Hippocampal formation (tissue), 2 donors: ENCODE results near the gene BCL11B.
"Not testable (repeated sequence)": the region's sequence is repeated elsewhere in the genome, so short reads cannot be mapped to it uniquely, and the experiment has no call there.

Source experiments
- DNase-seq, 2 donors: peaks; one replicate each; lab custom pipeline; 2025; lab: John Stamatoyannopoulos, UW

Gene BCL11B

DNA sequence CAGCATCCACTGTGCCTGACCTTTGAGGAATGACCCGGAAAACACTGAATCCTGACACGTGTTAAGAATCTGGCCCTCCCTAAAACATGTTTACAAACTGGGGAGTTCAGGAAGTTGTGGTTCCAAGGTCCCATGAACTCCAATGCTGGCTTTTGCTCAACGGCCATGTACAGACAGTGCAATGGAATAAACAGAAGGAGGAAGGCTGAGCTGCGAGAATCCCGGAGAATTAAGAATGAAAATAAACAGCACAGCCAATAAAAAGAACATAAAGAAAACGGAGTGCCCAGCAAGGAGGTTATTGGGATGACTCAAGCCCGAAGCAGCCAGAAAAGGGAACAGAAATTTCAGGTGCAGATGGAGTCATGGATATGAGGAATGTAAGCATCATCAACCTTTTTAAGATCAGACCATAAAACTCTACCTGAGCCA, 32.3 kb downstream of the BCL11B start:
- no peak for DNase-seq

DNA sequence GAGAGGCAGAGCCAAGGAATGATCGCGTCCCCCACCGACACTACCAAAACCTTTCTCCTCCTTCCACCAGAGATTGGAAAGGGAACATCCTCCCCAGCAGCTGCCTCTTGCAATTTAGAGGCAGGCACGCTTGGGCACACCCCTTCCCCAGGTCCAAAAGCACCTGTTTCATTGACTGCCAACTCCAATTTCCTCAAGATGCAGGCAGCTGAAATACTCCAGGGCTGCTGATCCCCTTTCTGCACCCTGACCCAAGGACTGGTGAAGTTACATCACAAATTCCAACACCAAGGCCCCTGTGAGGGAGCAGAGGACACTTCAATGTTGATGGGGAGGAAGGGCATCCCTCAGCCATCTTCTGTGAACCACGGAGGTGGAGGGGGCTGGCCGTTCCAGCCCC, 33.8 kb downstream of the BCL11B start:
- DNase-seq = no peak

DNA sequence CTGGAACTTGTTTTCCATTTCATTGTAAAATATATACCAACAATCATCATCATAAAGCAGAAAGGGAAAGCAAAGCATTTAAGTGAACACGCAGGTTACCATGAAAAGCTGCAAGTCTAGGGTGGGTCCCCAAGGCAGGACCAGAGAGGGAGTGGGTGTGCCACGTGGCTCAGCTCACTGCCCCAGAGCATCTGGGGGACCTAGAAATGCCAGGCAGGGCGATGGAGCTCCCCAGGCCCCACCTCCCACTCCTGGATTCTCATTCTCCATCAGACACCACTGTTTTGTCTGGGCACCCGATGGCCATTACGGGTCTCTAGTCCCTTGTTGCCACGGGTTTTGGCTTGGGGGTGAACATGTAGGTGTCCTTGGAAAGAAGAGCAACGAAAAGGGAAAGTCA, 34.7 kb downstream of the BCL11B start:
- DNase-seq = no peak

DNA sequence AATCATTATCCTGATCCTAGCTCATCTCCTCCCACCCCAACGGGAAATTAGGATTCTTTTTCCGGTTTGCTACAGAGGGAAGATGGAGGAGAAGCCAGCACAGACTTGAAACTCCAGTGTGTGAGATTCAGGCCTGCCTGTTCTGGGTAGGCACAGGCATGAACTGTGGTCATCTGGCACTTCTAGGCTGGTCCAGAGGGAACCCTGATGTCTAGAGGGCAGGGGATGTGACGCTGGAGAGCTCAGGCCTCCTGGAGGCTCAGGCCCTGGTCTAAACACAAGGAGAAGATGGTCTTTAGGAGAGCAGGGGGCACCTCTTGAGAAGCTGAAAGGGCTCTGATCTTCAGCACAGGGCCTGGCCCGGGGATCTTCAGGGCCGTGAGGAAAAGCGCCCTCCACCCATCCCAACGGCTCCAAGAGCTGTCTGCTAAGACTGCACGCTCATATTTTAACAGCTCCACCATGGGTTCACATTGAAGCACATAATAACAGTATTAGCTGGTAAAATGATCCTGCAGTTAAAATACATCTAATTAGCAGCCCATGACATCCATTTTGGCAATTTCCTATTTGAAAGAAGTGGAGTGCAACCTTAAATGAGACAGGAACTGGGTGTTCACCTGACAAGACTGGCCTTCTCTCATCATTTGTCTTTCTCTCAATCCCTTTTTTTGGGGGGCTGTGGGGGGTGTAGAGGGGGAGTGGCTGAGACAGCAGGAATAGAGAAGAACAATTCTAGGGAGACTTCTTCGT, 35.4 kb downstream of the BCL11B start:
- DNase-seq = no peak

DNA sequence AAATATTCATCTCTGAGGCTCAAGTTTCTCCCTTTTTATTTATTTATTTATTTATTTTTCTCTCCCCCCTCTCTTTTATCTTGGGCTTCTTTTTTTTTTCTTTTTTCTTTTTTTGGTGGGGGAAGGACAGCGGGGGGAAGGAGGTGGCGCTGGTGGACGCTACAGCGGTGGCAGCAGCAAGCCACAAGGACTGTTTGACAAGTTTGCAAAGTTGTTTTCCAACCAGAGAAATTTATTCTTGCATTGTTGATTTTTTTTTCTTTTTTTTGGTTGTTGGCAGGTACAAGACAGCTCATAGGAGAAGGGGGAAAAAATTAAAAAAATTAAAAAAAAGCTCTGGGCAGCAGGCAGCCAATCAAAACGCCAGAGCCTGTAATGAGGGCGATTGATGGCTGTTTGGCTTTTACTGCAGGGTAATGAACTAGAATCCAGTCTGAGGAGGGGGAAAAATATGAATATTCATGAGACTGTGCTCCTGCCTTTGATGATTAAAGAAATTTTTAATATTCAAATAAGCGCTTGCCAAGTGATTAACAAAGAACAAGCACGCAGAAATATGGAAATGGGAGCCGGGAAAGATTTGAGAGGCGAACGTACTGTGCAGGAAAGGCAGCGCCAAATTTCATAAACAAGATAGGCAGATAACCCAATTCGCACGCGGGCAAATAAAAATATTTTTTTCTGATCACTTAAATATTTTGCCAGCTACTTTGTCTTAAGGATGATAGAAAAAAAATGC, 36.2 kb downstream of the BCL11B start:
- no peak for DNase-seq

DNA sequence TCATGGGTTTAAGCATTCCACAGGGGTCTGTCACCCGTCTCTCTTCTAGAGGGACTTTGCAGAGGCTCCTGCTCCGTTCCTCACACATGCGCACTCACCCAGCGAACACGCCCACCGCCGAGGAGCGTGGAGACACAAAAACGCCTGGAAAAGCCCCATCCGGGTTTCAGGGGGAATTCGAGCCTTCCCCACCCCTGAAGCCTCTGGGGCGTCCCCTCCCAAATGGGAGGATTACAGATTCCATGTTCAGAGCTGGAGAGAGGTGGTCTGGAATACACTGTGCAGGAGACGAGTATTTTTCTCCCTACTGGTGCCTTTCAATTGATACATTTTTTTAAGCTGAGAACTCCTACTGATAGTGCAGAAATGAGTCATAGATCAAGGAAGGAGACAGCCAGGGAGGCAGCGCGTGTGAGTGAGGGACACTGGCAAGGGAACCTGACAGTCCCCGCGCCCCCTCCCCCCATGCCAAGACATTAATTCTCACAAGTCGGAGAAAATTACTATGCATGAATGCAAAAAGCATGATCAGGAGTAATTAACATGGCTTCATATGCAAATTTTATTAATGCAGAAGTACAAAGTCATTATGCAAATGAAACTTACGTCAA, 36.9 kb downstream of the BCL11B start:
- no peak for DNase-seq

DNA sequence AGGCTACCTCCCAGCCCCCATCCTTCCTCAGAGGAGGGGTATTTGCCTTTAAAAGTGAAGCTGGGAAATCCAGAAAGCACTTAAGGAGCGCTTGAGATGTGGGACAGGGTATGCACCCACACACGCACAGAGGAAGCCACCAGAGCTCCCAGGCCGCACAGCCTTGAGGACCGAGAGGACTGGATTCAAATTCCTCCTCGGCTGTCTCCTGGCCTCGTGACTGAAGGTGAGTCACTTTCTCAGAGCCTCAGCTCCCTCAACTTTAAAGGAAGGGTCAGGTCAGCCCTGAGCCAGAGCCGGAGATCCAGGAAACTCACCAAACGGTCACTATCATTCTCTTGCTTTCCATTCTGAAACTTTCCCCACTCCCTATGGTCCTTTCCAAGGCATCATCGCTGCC, 37.6 kb downstream of the BCL11B start:
- DNase-seq = no peak

DNA sequence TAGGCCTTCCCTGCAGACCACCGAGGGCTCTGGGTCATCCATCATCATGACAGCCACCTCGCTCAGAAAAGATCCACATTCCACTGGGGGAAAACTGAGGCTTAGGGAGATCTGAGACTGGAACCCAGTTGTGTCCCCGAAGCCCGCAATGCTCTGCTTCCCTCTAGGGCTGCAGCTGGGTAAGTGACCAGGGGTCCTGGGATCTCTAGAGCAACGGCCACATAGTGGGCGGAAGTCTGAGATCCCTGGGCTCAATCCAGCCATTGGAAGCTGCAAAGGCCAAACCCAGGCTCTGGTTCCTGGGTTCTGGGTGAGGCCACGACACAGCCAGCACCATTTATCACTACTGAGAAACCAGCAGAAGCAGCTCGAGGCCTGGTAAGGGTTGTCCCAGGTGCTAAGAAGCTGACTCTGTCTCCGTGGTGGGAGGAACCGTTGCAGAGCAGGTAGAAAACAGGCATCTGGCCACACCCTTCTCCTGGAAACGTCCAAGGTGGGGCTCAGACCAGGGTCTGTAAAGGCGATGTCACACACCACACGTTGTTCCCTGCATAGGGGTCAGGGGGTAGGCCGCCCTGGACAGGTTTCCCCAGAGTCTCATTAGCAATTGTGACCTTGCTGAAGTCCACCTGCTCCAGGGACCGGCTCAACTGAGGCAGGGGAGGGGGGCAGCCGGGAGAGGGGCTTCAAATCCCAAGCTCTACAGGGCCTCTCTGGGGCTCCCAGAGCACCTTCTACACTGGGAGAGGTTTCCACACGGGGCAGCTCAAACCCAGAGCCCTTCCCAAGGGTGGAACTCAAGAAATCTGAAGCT, 38.6 kb downstream of the BCL11B start:
- DNase-seq = no peak

DNA sequence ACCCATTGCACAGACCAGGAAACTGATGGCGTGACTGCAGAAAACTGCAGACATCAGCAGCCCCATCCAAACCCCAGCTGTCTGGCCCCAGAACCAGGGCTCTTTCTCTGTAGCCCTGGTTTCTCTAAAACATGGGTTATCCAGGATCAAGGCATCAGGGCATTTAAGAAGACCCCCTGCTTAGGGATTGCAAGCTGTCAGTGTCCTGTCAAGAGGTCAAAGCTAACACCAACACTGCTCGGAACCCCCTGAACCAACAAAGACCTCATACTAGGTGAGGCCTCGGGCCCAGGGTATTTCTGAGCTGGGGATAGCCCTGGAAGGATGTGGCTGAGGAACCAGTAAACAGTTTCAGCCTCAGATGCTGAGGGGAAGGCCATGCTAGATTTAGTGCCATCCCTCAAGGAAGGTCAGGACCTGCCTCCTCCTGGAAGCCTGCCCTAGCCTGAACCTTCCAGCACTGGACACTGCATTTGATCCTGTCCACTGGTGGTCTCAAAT, 39.2 kb downstream of the BCL11B start:
- DNase-seq = no peak

DNA sequence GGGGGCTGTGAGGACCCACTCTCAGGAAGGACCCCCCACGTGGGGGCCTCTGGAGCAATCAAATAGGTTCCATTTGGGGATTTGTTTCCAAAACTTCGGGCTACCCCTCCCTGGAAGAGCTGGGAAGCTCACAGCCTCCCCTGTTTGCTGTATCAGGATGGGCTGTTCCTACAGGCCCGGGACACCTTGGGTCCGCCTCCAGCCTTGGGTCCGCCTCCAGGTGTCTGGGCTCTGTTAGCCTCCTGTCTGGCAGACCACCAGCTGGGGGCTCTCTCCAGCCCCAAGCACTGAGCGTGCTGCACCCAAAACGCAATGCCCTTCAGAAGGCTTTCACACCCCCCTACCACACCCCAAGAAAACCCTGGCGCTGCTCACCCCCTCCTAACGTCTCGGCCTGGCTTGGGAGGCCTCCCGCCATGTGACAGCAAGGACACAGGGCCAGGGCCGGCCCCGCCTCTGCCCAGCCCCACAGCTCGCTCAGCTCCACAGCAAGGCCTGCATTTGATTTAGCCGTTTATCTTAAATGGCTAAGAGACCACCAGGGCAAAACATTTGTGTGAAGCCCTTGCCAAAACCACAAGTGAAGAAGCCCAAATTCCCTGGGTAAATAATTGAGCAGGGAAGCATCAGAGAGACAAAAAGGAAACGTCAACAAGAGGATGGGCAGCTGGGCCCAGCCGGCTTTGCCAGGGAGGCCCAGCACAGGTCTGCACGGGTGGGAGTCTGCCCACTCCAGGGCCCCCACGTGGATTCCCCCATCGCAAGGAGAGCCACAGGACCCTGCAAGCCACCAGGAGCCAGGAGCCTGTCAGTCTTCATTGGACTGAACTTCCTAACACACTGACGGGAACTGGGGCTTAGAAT, 39.9 kb downstream of the BCL11B start:
- DNase-seq = no peak

DNA sequence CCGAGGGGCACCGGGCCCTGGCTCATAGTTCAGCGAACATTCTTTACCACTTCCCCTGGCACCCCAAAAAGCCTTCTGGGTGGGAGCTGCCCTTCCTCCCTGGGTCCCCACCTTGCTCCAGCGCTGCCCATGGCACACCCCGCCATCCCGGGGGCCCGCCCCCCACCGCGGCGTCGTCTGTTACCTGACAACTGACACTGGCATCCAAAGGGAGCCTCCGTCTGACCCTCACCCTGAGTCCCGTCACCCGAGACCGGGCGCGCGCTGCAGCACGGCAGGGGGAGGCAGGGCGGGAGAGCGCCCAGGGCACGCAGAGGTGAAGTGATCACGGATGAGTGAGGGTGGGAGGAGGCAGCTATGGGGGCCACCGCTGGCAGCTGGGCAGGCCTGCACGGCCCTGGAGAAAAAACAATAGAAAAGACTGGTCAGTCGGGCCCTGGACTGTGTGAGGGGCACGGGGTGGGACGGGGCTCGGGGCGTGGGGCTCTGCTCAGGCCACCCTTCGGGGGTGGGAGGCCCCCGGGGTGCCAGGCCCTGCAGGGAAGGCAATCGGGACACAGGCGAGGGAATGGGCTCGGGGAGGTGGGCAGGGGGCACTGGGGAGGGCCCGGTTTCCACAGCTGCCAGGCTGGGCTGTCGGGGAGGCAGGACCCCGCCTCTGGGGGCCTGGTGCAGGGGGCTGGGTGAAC, 40.7 kb downstream of the BCL11B start:
- no peak for DNase-seq

DNA sequence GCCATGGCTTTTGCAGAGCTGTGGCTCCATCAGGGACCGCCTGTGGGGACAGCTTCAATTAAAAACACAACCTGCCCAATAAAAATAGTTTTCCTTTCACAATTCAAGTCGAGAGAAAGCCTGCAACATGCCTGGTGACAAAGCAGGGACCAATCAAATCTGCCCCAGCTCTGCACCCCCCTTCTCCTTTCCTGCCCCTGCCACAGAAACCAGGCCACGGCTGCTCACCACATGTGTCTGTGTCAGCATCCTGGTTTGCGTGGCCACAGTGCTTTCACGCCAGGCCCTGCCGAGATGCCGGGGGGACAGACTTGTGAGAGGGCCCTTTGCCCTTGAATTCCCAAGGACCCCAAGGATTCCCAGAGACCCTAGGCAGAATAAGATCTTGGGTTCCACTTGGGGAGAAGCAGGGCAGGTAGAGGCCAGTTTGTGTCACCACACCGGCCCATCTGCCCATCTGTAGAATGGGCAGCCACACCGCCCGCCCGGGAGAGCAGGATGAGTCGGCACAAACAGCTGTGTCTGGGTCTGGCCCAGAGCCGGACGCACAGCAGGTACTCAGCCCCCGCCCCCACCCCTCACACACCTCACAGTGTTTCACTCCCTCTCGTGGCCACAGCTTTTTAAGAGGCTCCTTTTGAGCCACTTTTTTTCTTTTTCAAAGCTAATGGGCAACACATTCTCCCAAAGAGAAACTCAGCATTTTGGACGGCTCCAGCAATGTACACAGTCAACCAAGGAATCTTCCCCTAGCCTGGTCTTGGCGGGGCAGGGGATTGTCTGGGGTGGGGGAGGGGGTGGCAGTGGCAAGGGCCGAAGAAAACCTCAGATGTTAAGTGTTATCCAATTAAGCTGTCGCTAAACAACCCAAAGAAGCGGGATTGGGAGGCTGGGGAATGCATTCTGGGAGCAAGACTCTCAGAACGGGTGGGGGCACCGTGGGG, 41.5 kb downstream of the BCL11B start:
- no peak for DNase-seq

DNA sequence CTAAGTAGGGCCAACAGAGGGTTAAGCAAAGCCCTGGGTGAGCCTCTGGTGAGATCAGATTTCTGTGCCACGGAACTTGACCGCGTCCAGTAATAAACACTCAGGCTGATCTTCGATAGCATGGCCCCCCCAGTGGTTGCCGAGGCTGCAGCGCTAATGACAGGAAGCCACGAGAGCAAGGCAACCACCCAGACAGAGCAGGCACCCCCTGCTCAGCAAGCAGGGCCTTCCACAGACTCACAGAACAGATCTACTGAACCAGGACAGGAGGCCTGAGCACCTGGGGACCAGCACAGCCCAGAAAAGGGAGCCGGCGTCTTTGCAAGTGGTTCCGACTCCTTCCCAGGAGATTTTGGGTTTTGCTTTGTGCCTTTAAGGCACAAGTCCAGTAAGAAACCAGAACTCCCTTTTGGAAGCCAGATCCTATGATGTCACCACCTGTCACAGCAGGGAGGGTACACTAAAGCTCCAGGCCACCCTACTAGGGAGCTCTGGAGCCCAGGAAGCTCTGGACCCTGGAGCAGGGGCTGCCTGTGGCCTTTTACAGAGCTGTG, 42.3 kb downstream of the BCL11B start:
- no peak for DNase-seq

DNA sequence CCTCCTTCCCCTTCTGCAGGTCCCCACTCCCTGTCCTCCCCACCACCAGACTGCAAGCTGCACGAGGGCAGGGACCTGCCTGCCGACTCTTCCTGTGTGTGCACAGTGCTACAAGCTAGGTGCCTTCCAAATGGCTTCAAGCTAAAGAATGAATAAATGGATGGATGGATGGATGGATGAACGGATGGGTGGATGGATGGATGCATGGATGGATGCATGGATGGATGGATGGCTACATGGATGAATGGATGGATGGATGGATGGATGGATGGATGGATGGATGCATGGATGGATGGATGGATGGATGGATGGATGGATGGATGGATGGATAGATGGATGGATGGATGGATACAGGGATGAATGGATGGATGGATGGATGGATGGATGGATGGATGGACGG, 43.2 kb downstream of the BCL11B start:
- not testable (repeated sequence) for DNase-seq

DNA sequence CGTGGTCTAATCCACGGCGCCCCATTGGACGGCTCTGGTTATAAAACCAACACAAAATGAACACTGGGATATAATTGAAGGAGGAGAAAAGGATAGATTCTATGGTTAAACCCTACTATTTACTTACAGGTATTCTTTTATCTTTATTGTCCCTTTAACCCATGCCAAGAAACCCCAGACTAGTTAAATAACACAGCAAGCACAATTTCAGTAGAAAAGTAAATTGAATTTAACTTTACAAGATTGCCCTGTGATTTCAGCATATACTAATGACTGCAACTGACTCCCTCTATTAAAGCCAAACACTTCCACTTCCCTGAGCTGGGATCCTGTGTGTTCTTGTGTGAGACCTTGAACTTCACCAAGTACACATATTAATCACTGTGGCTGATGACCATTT, 45.3 kb downstream of the BCL11B start:
- DNase-seq = no peak

DNA sequence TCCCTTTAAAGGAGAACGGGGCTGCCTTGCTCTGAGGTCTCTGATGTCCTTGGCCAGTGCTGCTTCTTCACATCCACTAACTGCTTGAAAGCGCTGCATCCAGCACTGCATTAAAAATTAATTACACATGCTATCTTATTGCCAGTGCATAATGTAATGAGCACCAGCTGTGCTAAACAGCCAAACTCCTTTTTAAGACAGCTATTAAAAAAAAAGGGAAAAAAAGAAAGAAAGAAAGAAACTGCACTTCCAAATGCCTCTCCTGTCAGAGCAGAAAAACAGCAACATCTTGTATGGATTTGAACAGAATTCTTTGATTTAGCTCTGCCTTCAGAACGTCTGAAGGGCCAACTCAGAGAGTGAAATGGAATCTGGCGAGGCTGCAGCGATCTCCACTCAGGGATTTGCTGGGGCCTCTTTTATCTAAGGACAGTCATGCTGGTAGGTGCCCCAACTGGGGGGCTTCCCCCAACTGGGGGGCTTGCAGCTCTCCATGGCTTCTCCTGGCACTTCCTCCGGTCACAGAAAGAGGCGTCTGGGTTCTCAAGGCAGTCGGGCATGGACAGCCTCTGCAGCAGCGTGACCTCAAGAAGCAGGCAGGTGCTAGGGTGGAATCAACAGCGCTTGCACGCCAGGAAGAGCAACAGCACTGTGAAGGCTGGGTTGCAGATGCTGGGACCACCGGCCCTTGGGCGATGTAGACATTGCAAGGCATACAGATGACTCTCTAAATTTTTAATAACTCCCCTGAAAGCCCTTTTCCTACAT, 46.4 kb downstream of the BCL11B start:
- DNase-seq = no peak

DNA sequence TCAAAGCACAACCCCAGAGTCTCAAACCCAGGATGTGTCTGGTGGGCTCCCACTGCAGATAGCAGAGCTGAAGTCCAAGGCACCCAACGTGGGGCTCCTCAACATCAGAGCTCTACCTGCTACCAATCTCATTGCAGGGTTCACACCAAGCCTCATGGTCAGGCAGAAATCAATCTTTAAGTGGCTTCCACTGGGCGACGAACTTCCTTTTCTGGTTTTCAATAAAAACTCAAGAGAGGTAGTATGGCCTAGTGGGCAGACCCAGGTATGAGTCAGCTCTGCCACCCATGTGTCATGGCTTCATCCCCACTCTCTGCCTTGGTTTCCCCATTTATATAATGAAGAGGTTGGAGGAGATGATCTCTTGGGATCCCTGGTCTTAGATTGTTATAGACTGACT, 47.0 kb downstream of the BCL11B start:
- no peak for DNase-seq
